Natural killer cell (primary cell): ENCODE results near the gene SEMA3C. TPM values are rescaled to one million over a fixed set of nuclear protein-coding genes. Genes with fewer than 3 reads are reported as not detected.

Experiments
- ATAC-seq, 3 donors: fragments of 150-1000 bp in 2 of 3; fragments of 200-7000 bp in 1 of 3; cut with Tn5 transposase; 1 replicate in 1 of 3; 2 replicates in 2 of 3; pipeline ENCODE4 v1.10.0; 2021; ENCODE audit warnings: mild to moderate bottlenecking in 2 of 3, moderate library complexity in 2 of 3
- DNase-seq, 2 donors: peaks; one replicate each; pipeline versions ENCODE4 v3.0.0 to v3.0.0-alpha.2; 2013 to 2021; ENCODE audit warnings: mixed read lengths in 1 of 2
- H3K27ac ChIP-seq: one replicate; pipeline ENCODE4 v1.5.1; 2013; ENCODE audit warnings: mild to moderate bottlenecking, low read length
- H3K27me3 ChIP-seq: one replicate; pipeline ENCODE4 v1.6.1; 2013; ENCODE audit warnings: low read length; ENCODE audit not compliant: control insufficient read depth, insufficient read depth
- H3K36me3 ChIP-seq: one replicate; pipeline ENCODE4 v1.6.1; 2013; ENCODE audit warnings: low read length; ENCODE audit not compliant: control insufficient read depth, insufficient read depth
- H3K4me1 ChIP-seq: one replicate; pipeline ENCODE4 v1.6.1; 2013; ENCODE audit warnings: low read length; ENCODE audit not compliant: control insufficient read depth, insufficient read depth
- H3K4me3 ChIP-seq: one replicate; pipeline ENCODE4 v1.5.1; 2013; ENCODE audit warnings: low read length
- H3K9me3 ChIP-seq: one replicate; pipeline ENCODE4 v1.6.1; 2013; ENCODE audit warnings: low read length; ENCODE audit not compliant: control insufficient read depth, insufficient read depth
- H3K27ac Mint-ChIP-seq, 2 donors: one replicate each; pipeline ENCODE4 v1.8.0; 2022; ENCODE audit warnings: mild to moderate bottlenecking in 2 of 2, mixed read lengths in 2 of 2, moderate library complexity in 1 of 2
- H3K27me3 Mint-ChIP-seq, 2 donors: one replicate each; pipeline ENCODE4 v1.8.0; 2022; ENCODE audit warnings: low read depth in 2 of 2, mixed read lengths in 2 of 2
- H3K36me3 Mint-ChIP-seq: one replicate; pipeline ENCODE4 v1.8.0; 2022; ENCODE audit warnings: mixed read lengths
- H3K4me1 Mint-ChIP-seq, 2 donors: one replicate each; pipeline ENCODE4 v1.8.0; 2022; ENCODE audit warnings: mixed read lengths in 2 of 2
- H3K4me3 Mint-ChIP-seq: one replicate; pipeline ENCODE4 v1.8.0; 2022; ENCODE audit warnings: mild to moderate bottlenecking, moderate library complexity, mixed read lengths
- H3K9me3 Mint-ChIP-seq, 2 donors: one replicate each; pipeline ENCODE4 v1.8.0; 2022; ENCODE audit warnings: mixed read lengths in 2 of 2
- WGBS: methylation state at CpG from one replicate; pipeline ENCODE4 v1.1.7; 2013; ENCODE audit warnings: missing lambda C conversion rate; ENCODE audit not compliant: insufficient coverage; 5-methylcytosine and 5-hydroxymethylcytosine counted together
- intact Hi-C: fragments of 100-400 bp; cut with micrococcal nuclease; formaldehyde crosslinking; loops from one replicate; pipeline ENCODE4 v1.14.2; 2022
- total RNA-seq, 4 donors: library from RNA; stranded (reverse); fragments of 120-200 nt in 1 of 4; gene quantifications; one replicate each; pipeline versions ENCODE4 v1.2.3 to v1.2.4, GENCODE V29; 2013 to 2022
- TF ChIP-seq, protein P1 (sequence below): fragments of 200-600 bp; IDR thresholded peaks from one replicate; pipeline ENCODE4 v1.8.0; 2022; ENCODE audit warnings: antibody characterized with exemption

Gene SEMA3C
- total RNA-seq, 3 donors from 2014 or later (not counting 1 experiment from before 2014, with no cell fraction given), result 0.41 to 12.2 (median 0.94) TPM

- no peak for ATAC-seq
- Mint-ChIP-seq H3K9me3 (peaks cover 3 to 4% of the 10 kb centered on the region in 2 donors), H3K27ac (no peak overlapping the region), H3K27me3 (no peaks in the 10 kb centered on the region), H3K4me3 (no peak overlapping the region), H3K36me3 (no peaks in the 10 kb centered on the region), H3K4me1 (no peaks in the 10 kb centered on the region)
- no peak for DNase-seq
- intact Hi-C loops, result no loop called here
- H3K9me3 ChIP-seq, result no peaks in the 10 kb centered on the region
- TF ChIP-seq, protein P1, sequence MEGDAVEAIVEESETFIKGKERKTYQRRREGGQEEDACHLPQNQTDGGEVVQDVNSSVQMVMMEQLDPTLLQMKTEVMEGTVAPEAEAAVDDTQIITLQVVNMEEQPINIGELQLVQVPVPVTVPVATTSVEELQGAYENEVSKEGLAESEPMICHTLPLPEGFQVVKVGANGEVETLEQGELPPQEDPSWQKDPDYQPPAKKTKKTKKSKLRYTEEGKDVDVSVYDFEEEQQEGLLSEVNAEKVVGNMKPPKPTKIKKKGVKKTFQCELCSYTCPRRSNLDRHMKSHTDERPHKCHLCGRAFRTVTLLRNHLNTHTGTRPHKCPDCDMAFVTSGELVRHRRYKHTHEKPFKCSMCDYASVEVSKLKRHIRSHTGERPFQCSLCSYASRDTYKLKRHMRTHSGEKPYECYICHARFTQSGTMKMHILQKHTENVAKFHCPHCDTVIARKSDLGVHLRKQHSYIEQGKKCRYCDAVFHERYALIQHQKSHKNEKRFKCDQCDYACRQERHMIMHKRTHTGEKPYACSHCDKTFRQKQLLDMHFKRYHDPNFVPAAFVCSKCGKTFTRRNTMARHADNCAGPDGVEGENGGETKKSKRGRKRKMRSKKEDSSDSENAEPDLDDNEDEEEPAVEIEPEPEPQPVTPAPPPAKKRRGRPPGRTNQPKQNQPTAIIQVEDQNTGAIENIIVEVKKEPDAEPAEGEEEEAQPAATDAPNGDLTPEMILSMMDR, result no peak
- H3K27ac ChIP-seq, result no peak overlapping the region
- H3K27me3 ChIP-seq, result no peaks in the 10 kb centered on the region
- no peaks in the 10 kb centered on the region for H3K36me3 ChIP-seq
- WGBS, result 42% methylated on average over 2 of the region's 3 CpGs
- no peaks in the 10 kb centered on the region for H3K4me1 ChIP-seq
- H3K4me3 ChIP-seq, result no peak overlapping the region
Measured at GRCh38 chr7:80967071-80967916, 48.4 kb upstream of the SEMA3C start.

GRCh38 chr7:80960244-80960795, 41.5 kb upstream of the SEMA3C start:
- H3K4me3 Mint-ChIP-seq, result no peak overlapping the region
- no peaks in the 10 kb centered on the region for H3K4me1 Mint-ChIP-seq
- TF ChIP-seq, protein P1, result no peak
- H3K27me3 Mint-ChIP-seq, result no peaks in the 10 kb centered on the region
- DNase-seq (no peak), ATAC-seq (no peak)
- H3K36me3 ChIP-seq, result no peaks in the 10 kb centered on the region
- no peaks in the 10 kb centered on the region for H3K4me1 ChIP-seq
- no peak overlapping the region for H3K27ac Mint-ChIP-seq
- no peak overlapping the region for H3K27ac ChIP-seq
- 87% methylated on average over 2 of the region's 2 CpGs for WGBS
- intact Hi-C loops, result no loop called here
- no peak overlapping the region for H3K4me3 ChIP-seq
- no peaks in the 10 kb centered on the region for H3K9me3 ChIP-seq
- H3K36me3 Mint-ChIP-seq, result no peaks in the 10 kb centered on the region
- peaks cover under 1 to 2% of the 10 kb centered on the region in 2 donors for H3K9me3 Mint-ChIP-seq
- H3K27me3 ChIP-seq, result no peaks in the 10 kb centered on the region

GRCh38 chr7:80957226-80957777, 38.5 kb upstream of the SEMA3C start:
- no peak for DNase-seq
- no peaks in the 10 kb centered on the region for H3K9me3 ChIP-seq
- no peak overlapping the region for H3K27ac Mint-ChIP-seq
- no peaks in the 10 kb centered on the region for H3K4me1 Mint-ChIP-seq
- no peak overlapping the region for H3K27ac ChIP-seq
- no peaks in the 10 kb centered on the region for H3K27me3 ChIP-seq
- H3K36me3 ChIP-seq, result no peaks in the 10 kb centered on the region
- no peak overlapping the region for H3K4me3 Mint-ChIP-seq
- intact Hi-C loops, result no loop called here
- no peaks in the 10 kb centered on the region for H3K4me1 ChIP-seq
- no peaks in the 10 kb centered on the region for H3K27me3 Mint-ChIP-seq
- TF ChIP-seq, protein P1, result no peak
- no peak overlapping the region for H3K4me3 ChIP-seq
- H3K36me3 Mint-ChIP-seq, result no peaks in the 10 kb centered on the region
- ATAC-seq, result no peak
- WGBS, result 0% methylated on average over 1 of the region's 3 CpGs
- peaks cover 4 to 6% of the 10 kb centered on the region in 2 donors for H3K9me3 Mint-ChIP-seq
